ENCODE results near the gene ESYT3.

- TF ChIP-seq POLR2A (IDR thresholded peaks at IDR 0.05) (no peak), CTCF (IDR thresholded peaks at IDR 0.05) (no peak)
Observed at GRCh38 chr3:138401834-138402233, 32.6 kb upstream of the ESYT3 start.

All from uterus (tissue), 2 donors.